ENCODE measurements around the gene PUDP.
"Not testable (repeated sequence)": the region's sequence is repeated elsewhere in the genome, so short reads cannot be mapped to it uniquely, and the experiment has no call there.

PUDP gene

GRCh38 chrX:7109049-7109531 is 38.9 kb downstream of the PUDP start:
- DNase-seq (ENCODE audit: low read depth) = no peak

- DNase-seq (ENCODE audit: low read depth) = no peak
Measured at GRCh38 chrX:7108030-7108429, 39.9 kb downstream of the PUDP start.

DNA sequence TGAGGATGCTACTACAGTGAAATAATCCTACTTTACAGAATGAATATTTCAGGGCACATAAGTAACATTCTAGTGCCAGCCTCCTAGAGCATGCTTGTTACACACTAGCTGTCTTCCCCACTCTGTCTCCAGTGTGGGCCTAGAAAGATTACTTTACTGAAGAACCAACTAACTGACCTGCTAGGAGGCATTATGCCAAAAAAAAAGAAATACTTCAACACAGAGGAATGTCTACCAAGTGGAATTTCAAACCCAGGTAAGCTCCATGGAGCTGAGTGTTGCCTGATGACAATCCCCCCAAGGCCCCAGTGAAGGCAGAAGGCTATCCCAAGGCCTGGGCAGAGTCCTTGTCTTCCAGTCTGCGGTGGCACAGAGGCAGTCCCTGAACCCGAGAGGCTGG is 41.3 kb downstream of the PUDP start:
- DNase-seq (ENCODE audit: low read depth) = no peak

DNA sequence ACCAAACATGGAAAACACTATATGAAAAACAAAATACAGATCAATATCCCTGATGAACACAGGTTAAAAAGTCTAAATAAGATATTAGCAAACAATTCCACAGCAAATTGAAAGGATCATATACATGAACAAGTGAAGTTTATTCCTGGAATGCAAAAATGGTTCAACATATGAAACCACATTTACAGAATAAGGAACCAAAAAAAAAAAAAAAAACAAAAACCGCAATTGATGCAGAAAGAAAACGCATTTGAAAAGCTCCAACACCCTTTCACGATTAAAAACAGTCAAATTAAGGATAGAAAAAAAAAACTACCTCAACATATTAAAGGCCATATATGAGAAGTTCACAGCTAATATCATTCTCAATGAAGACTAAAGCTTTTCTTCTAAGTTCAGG is 45.8 kb downstream of the PUDP start:
- DNase-seq (ENCODE audit: low read depth) = no peak

DNA sequence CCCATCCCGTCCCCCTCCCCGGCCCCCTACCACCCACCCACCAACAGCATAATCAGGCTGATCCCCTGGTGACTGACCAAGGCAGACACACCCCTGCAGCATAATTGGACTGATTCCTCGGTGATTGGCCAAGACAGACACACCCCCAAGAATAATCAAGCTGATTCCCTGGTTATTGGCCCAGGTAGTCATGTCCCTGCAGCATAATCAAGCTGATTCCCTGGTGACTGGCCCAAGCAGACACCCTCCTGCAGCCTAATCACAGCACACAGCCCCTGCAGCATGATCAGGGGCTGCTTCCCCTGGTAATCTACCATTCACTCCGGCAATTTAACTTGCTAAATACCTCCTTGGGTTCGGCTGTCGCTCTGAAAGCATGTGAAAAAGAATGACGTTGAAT is 47.9 kb downstream of the PUDP start:
- DNase-seq (ENCODE audit: low read depth) = no peak

DNA sequence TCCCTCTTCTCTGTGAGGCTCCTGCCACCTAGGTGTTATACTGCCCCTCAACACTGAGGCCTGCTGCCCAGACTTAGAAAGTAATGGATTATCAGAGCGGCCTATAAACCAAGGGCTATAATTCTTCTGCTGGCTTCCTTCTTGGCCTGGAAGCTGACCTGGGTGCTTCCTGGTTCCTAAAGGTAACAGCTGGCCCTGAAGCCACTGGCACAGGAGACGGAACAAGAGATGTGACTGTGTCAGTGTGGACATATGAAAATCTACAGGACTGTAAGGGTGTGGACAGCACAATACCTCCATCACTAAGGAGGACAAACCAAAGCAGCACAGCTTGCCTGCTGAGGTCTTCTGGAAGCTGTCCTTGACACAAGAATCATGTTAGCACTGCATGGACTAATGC is 52.3 kb downstream of the PUDP start:
- not testable (repeated sequence) for DNase-seq (ENCODE audit: low read depth)

GRCh38 chrX:7093305-7093704 is 54.6 kb downstream of the PUDP start:
- DNase-seq (ENCODE audit: low read depth) = no peak

GRCh38 chrX:7092543-7092942 is 55.4 kb downstream of the PUDP start:
- no peak for DNase-seq (ENCODE audit: low read depth)

DNA sequence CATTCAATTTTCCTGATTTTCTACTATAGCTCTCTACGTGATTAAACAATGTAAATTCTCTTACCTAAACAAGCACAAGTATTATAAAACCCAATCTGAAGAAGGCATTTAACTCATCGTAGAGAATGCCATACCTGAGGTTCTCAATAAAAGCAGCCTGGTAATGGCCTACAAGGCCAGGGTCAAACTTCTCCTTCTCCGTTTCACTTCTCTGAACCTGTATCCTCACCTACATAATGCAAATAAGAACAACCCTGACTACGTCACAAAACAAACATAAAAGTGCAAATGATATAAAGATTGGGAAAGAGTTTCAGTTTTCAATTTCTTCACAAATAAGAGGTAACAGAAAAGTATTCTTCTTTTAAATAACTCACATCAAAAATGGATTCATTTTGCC is 56.0 kb downstream of the PUDP start:
- DNase-seq (ENCODE audit: low read depth) = no peak

DNA sequence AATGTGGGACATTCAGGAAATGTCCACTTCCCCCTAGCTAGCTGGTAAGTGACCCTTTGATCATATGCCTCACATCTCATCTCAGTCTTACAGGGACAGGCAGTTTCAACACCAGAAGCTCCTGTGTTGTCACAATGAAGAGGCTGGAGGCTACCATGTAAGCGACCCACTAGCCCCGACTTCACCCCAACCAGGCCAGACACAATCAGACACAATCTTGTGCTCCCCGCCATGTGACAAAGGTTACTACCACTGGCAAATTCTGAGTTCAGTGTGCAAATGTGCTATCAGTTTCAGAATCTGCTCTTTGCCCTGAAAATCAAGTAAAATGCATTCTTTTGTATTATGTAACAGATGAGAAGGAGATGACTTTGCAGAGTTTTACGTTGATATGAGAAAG is 57.3 kb downstream of the PUDP start:
- DNase-seq (ENCODE audit: low read depth) = no peak

DNA sequence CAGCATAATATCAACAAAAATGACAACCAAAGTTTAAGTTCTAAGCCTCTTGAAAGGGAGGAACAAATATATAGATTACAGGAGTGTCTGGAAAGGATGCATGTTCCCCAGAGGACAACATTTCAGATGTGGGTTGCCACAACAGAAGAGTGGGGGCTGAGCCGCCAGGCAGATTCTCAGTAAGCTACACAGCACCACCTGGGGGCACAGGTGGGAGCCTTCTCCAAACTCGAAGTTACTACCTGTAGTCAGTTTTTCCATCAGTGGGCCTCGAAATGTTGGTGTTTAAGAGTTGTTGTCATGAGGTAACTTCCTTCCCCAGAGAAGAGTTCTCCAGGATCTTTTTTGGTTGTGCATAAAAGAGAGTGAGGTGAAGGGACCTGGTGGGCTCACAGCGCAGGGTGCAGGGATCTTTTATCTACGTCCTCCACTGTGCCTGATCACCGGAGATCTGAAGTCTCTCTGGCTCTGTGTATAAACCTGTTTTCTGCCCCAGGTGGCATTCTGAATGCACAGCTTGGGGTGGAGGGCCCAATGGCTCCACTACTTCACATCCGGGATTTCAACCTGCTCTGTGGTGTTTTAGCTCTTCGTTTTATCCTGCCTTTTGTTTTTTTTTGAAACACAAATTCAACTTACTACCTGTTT is 58.9 kb downstream of the PUDP start:
- peak; percentile 39 for DNase-seq (ENCODE audit: low read depth)

- no peak for DNase-seq (ENCODE audit: low read depth)
Measured at GRCh38 chrX:7086384-7086783, 61.6 kb downstream of the PUDP start.

DNA sequence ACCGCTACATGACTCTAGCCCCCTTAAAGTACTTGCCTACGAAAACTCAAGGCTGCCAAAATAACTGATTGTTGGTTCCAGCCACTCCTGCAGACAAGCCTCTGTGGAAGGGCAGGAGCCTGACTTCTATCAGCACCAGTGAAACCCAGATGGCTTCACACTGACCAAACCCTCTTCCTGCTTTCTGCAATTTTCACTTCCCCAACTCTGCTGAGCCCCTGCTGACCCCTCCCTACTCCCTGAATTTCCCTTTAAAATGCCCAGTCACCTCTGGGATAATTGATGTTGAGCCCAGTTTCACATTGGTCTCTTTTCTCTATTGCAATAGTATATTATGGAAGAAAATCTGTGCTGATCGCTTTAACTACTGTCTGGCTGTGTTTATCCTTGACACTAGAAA is 62.1 kb downstream of the PUDP start:
- no peak for DNase-seq (ENCODE audit: low read depth)

GRCh38 chrX:7084841-7085240 is 63.1 kb downstream of the PUDP start:
- no peak for DNase-seq (ENCODE audit: low read depth)

- DNase-seq (ENCODE audit: low read depth) = peak; percentile 41
Measured at GRCh38 chrX:7083468-7084396, 64.2 kb downstream of the PUDP start.

GRCh38 chrX:7083021-7083420 is 64.9 kb downstream of the PUDP start:
- DNase-seq (ENCODE audit: low read depth) = no peak

- DNase-seq (ENCODE audit: low read depth) = no peak
Measured at GRCh38 chrX:7082556-7082955, 65.4 kb downstream of the PUDP start.

GRCh38 chrX:7077241-7078230 is 70.4 kb downstream of the PUDP start:
- no peak for DNase-seq (ENCODE audit: low read depth)

DNA sequence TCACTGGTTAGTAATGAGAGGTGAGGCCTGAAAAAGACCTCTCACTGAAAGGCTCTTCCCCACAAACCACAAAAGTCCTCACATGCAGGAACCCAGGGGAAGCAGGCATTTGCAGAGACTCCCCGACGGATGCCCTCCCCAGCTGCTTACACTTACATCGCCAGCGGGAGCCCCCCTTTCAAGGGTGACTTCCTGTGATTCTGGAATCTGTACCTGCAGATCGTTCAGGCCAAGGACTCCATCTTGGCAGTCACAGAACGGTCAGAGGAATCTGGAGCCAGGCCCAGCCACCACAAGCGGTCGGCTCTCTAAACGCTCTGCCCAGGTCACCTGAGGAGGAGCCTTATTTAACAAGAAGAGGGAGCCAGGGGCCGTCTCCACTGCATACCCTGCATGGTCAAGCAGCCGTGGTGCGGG is 71.7 kb downstream of the PUDP start:
- DNase-seq (ENCODE audit: low read depth) = no peak

GRCh38 chrX:7074908-7075204 is 73.1 kb downstream of the PUDP start:
- DNase-seq (ENCODE audit: low read depth) = no peak

DNA sequence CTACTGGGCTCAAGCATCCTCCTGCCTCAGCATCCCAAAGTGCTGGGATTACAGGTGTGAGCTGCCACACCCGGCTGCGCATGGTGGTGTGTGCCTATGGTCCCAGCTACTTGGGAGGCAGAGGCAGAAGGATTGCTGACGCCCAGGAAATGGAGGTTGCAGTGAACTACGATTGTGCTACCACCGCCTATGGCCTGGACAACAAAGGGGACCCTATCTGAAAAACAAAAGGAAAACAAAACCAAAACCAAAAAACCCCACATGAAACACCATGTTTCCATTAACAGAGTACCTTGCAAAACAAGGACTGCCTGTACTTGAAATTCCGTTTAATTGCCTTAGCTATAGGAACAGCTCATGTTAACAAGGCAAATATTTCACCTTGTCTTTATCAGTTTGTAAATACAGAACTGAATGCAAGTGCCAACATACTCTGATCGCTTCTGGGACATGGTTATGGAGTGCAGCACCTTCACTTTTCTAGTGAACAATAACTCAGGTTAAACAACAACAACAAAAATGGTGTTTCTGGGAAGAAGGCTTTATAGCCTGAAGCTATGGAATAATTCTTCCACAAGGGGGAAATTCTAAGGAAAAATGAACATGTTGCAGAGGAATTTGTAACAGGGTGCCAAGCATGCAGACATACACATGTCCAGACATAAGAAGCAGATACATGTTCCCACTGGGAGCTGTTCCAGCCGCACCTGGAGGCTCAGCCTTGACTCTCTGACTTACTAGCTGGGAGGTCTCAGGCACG is 73.6 kb downstream of the PUDP start:
- no peak for DNase-seq (ENCODE audit: low read depth)

GRCh38 chrX:7073336-7073735 is 74.6 kb downstream of the PUDP start:
- no peak for DNase-seq (ENCODE audit: low read depth)
